Neural cell (in vitro differentiated cells): ENCODE data around the gene AGMAT.

ENCODE experiments used
- CTCF ChIP-seq: fragments of 450-650 bp; IDR thresholded peaks from 2 replicates; pipeline ENCODE4 v1.5.1; 2014; ENCODE audit warnings: antibody characterized with exemption, mild to moderate bottlenecking, moderate library complexity; ENCODE audit not compliant: poor library complexity, severe bottlenecking
- EP300 ChIP-seq: fragments of 450-650 bp; conservative IDR thresholded peaks from 2 replicates; pipeline ENCODE4 v1.6.1; 2014; ENCODE audit warnings: antibody characterized with exemption, mild to moderate bottlenecking, moderate library complexity; ENCODE audit not compliant: poor library complexity, severe bottlenecking
- EZH2 ChIP-seq: fragments of 200-600, 300-800 bp; shearing (Covaris generic), sonication (generic); IDR thresholded peaks from 2 replicates; pipeline ENCODE4 v1.6.1; 2014; ENCODE audit warnings: antibody characterized with exemption, low read length, borderline replicate concordance, mild to moderate bottlenecking; ENCODE audit not compliant: insufficient read depth, poor library complexity, severe bottlenecking
- POLR2AphosphoS5 ChIP-seq: IDR thresholded peaks from 2 replicates; pipeline ENCODE4 v1.6.1; 2012
- REST ChIP-seq: IDR thresholded peaks from 2 replicates; pipeline ENCODE4 v1.6.1; 2012; ENCODE audit warnings: borderline replicate concordance
- TAF1 ChIP-seq: IDR thresholded peaks from 2 replicates; pipeline ENCODE4 v1.6.1; 2012; ENCODE audit warnings: low read depth

- TF ChIP-seq CTCF (no peak), EP300 (no peak), EZH2 (no peak), POLR2AphosphoS5 (no peak), TAF1 (no peak), REST (no peak)
These were observed 9.2 kb downstream of the AGMAT start for GRCh38 chr1:15575549-15576150.
